GM21390 (cell line): Measurements from ENCODE around the gene LOXHD1.

ENCODE experiments used
- ATAC-seq: cut with Tn5 transposase; IDR thresholded peaks from one replicate; pipeline ENCODE4 v1.9.1; 2021; ENCODE audit not compliant: unreplicated experiment

The LOXHD1 gene

GRCh38 chr18:46657115-46657955 is at the start of gene LOXHD1:
Gene LOXHD1 (minus strand): TSS chr18:46657220. CDS start chr18:46657033, 187 bp downstream.
- ATAC-seq = no peak

GRCh38 chr18:46705521-46705920 is 48.5 kb upstream of the LOXHD1 start:
- ATAC-seq = no peak

- ATAC-seq = no peak
Observed at GRCh38 chr18:46704816-46705215, 47.8 kb upstream of the LOXHD1 start.

GRCh38 chr18:46704189-46704588 is 47.2 kb upstream of the LOXHD1 start:
- no peak for ATAC-seq

- no peak for ATAC-seq
Observed at GRCh38 chr18:46702471-46702870, 45.5 kb upstream of the LOXHD1 start.

- no peak for ATAC-seq
Observed at GRCh38 chr18:46700066-46700824, 43.2 kb upstream of the LOXHD1 start.

- ATAC-seq = no peak
Observed at GRCh38 chr18:46696702-46697101, 39.7 kb upstream of the LOXHD1 start.

GRCh38 chr18:46696268-46696667 is 39.2 kb upstream of the LOXHD1 start:
- no peak for ATAC-seq

GRCh38 chr18:46693996-46694395 is 37.0 kb upstream of the LOXHD1 start:
- ATAC-seq = no peak

GRCh38 chr18:46688853-46689525 is 32.0 kb upstream of the LOXHD1 start:
- ATAC-seq = no peak

GRCh38 chr18:46686186-46686585 is 29.2 kb upstream of the LOXHD1 start:
- no peak for ATAC-seq

GRCh38 chr18:46683252-46683651 is 26.2 kb upstream of the LOXHD1 start:
- ATAC-seq = no peak

- no peak for ATAC-seq
Observed at GRCh38 chr18:46680784-46681695, 24.0 kb upstream of the LOXHD1 start.

GRCh38 chr18:46679846-46680598 is 23.0 kb upstream of the LOXHD1 start:
- ATAC-seq = no peak

GRCh38 chr18:46678785-46679399 is 21.9 kb upstream of the LOXHD1 start:
- no peak for ATAC-seq

- ATAC-seq = no peak
Observed at GRCh38 chr18:46678041-46678440, 21.0 kb upstream of the LOXHD1 start.

GRCh38 chr18:46677611-46678010 is 20.6 kb upstream of the LOXHD1 start:
- ATAC-seq = no peak

- ATAC-seq = no peak
Observed at GRCh38 chr18:46676182-46676835, 19.3 kb upstream of the LOXHD1 start.

GRCh38 chr18:46675112-46675511 is 18.1 kb upstream of the LOXHD1 start:
- ATAC-seq = no peak
